Keratinocyte (primary cell): ENCODE data around the gene FOXK2. TPM values are rescaled to one million over a fixed set of nuclear protein-coding genes. Genes with fewer than 3 reads are reported as not detected.
"Not testable (repeated sequence)": the region's sequence is repeated elsewhere in the genome, so short reads cannot be mapped to it uniquely, and the experiment has no call there.

Experiments
- DNase-seq: peaks from one replicate; pipeline ENCODE4 v3.0.0-alpha.2; 2011; ENCODE audit warnings: low read depth, missing footprints, low spot score
- FAIRE-seq: peaks from 2 replicates; lab custom pipeline; 2011; peaks lifted over from hg19 to GRCh38; lab: Jason Lieb, UNC
- H2AFZ ChIP-seq: 2 replicates; pipeline ENCODE4 v1.6.0; 2012; ENCODE audit warnings: low read length, control low read depth, inconsistent platforms; ENCODE audit not compliant: control insufficient read depth
- H3K27ac ChIP-seq: 2 replicates; pipeline ENCODE4 v1.5.1; 2011; ENCODE audit warnings: low read length; ENCODE audit not compliant: control insufficient read depth, insufficient read depth
- H3K27me3 ChIP-seq: 3 replicates; pipeline ENCODE4 v1.6.0; 2011; ENCODE audit warnings: low read length; ENCODE audit not compliant: control insufficient read depth, insufficient read depth; ENCODE audit errors: extremely low read depth
- H3K36me3 ChIP-seq, 2 experiments: 2 replicates in 1 of 2; 3 replicates in 1 of 2; pipeline ENCODE4 v1.5.1; 2011; ENCODE audit warnings: low read length in 2 of 2, mild to moderate bottlenecking in 1 of 2; ENCODE audit not compliant: control insufficient read depth in 2 of 2, insufficient read depth in 2 of 2; ENCODE audit errors: extremely low read depth in 1 of 2
- H3K4me1 ChIP-seq: 3 replicates; pipeline ENCODE4 v1.5.1; 2011; ENCODE audit warnings: low read length; ENCODE audit not compliant: control insufficient read depth, insufficient read depth; ENCODE audit errors: extremely low read depth
- H3K4me2 ChIP-seq: 3 replicates; pipeline ENCODE4 v1.6.0; 2011; ENCODE audit warnings: low read depth, low read length; ENCODE audit not compliant: control insufficient read depth, insufficient read depth; ENCODE audit errors: extremely low read depth
- H3K4me3 ChIP-seq, 3 experiments: fragments of 200-600 bp in 1 of 3; sonication (generic) in 1 of 3; 2 replicates in 2 of 3; 3 replicates in 1 of 3; pipeline ENCODE4 v1.5.1; 2011 to 2016; ENCODE audit warnings: low read length in 3 of 3, mild to moderate bottlenecking in 3 of 3, control low read depth in 2 of 3, inconsistent platforms in 1 of 3, low read depth in 1 of 3, mixed read lengths in 1 of 3, mixed run types in 1 of 3, moderate library complexity in 1 of 3; ENCODE audit not compliant: control insufficient read depth in 2 of 3, insufficient read depth in 2 of 3; ENCODE audit errors: extremely low read depth in 1 of 3
- H3K79me2 ChIP-seq: 2 replicates; pipeline ENCODE4 v1.6.0; 2012; ENCODE audit warnings: low read length; ENCODE audit not compliant: control insufficient read depth, insufficient read depth
- H3K9ac ChIP-seq: 3 replicates; pipeline ENCODE4 v1.6.0; 2011; ENCODE audit warnings: low read length; ENCODE audit not compliant: control insufficient read depth, insufficient read depth; ENCODE audit errors: extremely low read depth
- H3K9me1 ChIP-seq: 3 replicates; pipeline ENCODE4 v1.6.0; 2011; ENCODE audit warnings: low read length; ENCODE audit not compliant: control insufficient read depth, insufficient read depth; ENCODE audit errors: extremely low read depth
- H3K9me3 ChIP-seq: 2 replicates; pipeline ENCODE4 v1.5.1; 2012; ENCODE audit warnings: low read depth, low read length; ENCODE audit not compliant: control insufficient read depth
- H4K20me1 ChIP-seq: 3 replicates; pipeline ENCODE4 v1.6.0; 2011; ENCODE audit warnings: low read length; ENCODE audit not compliant: control insufficient read depth, insufficient read depth; ENCODE audit errors: extremely low read depth
- EZH2 ChIP-seq: IDR thresholded peaks from one replicate; pipeline ENCODE4 v1.6.1; 2012; ENCODE audit warnings: inconsistent platforms, mild to moderate bottlenecking, low read length, moderate library complexity
- dilution Hi-C: fragments of 300-500 bp; cut with MboI; formaldehyde crosslinking; loops from one replicate; pipeline ENCODE4 v1.7.0; 2020; ENCODE audit warnings: low sequenced_read_pairs; ENCODE audit not compliant: extremely low pct_ligation_motif_present
- polyA plus RNA-seq, 5 experiments: library from polyadenylated mRNA; depleted of rRNA in 3 of 5; stranded (reverse) in 3 of 5; stranded (forward) in 1 of 5; unstranded in 1 of 5; fragments of >200 nt; gene quantifications; 1 replicate in 1 of 5; 2 replicates in 3 of 5; 3 replicates in 1 of 5; pipeline versions ENCODE4 v1.2.1 to v1.2.3, GENCODE V29; 2011 to 2012; ENCODE audit warnings: missing spikeins in 2 of 5, low read depth in 1 of 5, low replicate concordance in 1 of 5
- TF ChIP-seq, protein P1 (sequence below), 3 experiments: IDR thresholded peaks in 1 of 3; conservative IDR thresholded peaks in 1 of 3; optimal IDR thresholded peaks in 1 of 3; 2 replicates in 2 of 3; 3 replicates in 1 of 3; pipeline versions ENCODE3 to v1.5.1; 2011; ENCODE audit warnings: low read length in 3 of 3, mild to moderate bottlenecking in 3 of 3, moderate library complexity in 2 of 3, control low read depth in 1 of 3, inconsistent platforms in 1 of 3; ENCODE audit not compliant: insufficient read depth in 2 of 3; ENCODE audit errors: extremely low read depth in 1 of 3

The FOXK2 gene
- polyA plus RNA-seq, 1 donor (not counting 4 experiments of a cell fraction or from before 2014, with no cell fraction given), result 43.9 TPM

DNA sequence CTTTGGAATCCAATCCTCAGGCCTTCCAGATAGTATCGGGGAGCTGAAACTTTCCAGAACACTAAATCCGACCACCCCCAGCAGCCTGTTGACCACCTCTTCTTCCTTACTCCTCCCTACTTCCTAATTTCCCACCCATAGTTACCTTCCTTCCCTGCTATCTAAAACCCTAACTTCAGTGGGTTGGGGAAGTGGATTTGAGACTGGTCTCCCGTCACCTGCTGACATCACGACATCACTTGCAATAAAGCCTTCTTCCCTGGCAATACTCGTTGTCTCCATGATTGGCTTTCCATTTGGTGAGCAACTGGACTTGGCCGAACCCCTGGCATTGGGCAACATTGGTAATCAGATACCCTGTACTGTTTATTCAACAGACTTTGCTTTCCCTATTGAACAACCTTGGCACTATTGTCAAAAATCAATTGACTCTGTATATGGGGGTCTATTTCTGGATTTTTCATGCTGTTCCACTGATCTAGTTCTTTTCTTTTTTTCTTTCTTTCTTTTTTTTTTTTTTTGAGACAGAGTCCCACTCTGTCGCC is 11.8 kb upstream of the FOXK2 start:
- Histone ChIP-seq H3K79me2 (no peaks in the 10 kb centered on the region), H3K36me3 (no peaks in the 10 kb centered on the region), H3K4me2 (no peak overlapping the region), H3K9ac (no peak overlapping the region), H3K27me3 (no peaks in the 10 kb centered on the region), H3K4me3 (no peak overlapping the region), H3K9me3 (no peaks in the 10 kb centered on the region), H3K9me1 (no peaks in the 10 kb centered on the region), H3K27ac (no peak overlapping the region), H3K4me1 (no peaks in the 10 kb centered on the region), H4K20me1 (no peaks in the 10 kb centered on the region), H2AFZ (no peak overlapping the region)
- DNase-seq, result no peak
- no peak for TF ChIP-seq EZH2
- TF ChIP-seq, protein P1, sequence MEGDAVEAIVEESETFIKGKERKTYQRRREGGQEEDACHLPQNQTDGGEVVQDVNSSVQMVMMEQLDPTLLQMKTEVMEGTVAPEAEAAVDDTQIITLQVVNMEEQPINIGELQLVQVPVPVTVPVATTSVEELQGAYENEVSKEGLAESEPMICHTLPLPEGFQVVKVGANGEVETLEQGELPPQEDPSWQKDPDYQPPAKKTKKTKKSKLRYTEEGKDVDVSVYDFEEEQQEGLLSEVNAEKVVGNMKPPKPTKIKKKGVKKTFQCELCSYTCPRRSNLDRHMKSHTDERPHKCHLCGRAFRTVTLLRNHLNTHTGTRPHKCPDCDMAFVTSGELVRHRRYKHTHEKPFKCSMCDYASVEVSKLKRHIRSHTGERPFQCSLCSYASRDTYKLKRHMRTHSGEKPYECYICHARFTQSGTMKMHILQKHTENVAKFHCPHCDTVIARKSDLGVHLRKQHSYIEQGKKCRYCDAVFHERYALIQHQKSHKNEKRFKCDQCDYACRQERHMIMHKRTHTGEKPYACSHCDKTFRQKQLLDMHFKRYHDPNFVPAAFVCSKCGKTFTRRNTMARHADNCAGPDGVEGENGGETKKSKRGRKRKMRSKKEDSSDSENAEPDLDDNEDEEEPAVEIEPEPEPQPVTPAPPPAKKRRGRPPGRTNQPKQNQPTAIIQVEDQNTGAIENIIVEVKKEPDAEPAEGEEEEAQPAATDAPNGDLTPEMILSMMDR (optimal IDR thresholded peaks at IDR 0.05 in 1 of 3, IDR thresholded peaks at IDR 0.05 in 1 of 3, conservative IDR thresholded peaks at IDR 0.05 in 1 of 3; ENCODE audit: extremely low read depth in 1 of 3, insufficient read depth in 2 of 3, low read length in 3 of 3), result no peak
- FAIRE-seq, result no peak
- dilution Hi-C loops, result no loop called here

DNA sequence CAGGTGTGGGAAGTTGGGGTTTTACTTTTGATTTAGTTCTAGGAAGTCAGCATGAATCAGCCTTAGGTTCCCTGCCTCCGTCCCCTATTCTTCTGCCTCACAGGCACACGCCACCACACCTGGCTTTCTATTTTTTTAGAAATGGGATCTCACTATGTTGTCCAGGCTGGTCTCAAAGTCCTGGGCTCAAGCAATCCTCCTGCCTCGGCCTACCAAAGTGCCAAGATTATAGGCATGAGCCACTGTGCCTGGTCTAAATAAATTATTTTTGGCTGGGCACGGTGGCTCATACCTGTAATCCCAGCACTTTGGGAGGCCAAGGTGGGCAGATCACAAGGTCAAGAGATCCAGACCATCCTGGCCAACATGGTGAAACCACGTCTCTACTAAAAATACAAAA is 7.9 kb upstream of the FOXK2 start:
- H3K27me3 ChIP-seq, H3K9ac ChIP-seq, FAIRE-seq, dilution Hi-C loops, H4K20me1 ChIP-seq, H3K79me2 ChIP-seq, H3K4me1 ChIP-seq, H3K9me1 ChIP-seq, H3K36me3 ChIP-seq, H3K27ac ChIP-seq, DNase-seq, H3K4me2 ChIP-seq, H2AFZ ChIP-seq, H3K4me3 ChIP-seq, H3K9me3 ChIP-seq: not testable (repeated sequence)

DNA sequence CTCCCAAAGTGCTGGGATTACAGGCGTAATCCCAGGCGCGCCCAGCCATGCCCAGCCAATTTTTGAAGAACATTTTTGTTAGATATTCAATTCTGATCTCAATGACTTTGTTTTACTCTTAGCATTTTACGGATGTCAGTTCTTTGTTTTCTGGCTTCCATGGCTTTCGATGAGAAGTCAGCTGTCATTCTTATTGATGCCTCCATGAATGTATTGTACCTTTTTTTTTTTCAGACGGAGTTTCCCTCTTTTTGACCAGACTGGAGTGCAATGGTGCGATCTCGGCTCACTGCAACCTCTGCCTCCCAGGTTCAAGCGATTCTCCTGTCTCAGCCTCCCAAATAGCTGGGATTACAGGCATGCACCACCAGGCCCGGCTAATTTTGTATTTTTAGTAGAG is 5.7 kb upstream of the FOXK2 start:
- H3K4me2 ChIP-seq, H3K27ac ChIP-seq, H3K9me3 ChIP-seq, H3K4me1 ChIP-seq, H4K20me1 ChIP-seq, H3K27me3 ChIP-seq, FAIRE-seq, H2AFZ ChIP-seq, H3K36me3 ChIP-seq, H3K79me2 ChIP-seq, H3K4me3 ChIP-seq, dilution Hi-C loops, DNase-seq, H3K9ac ChIP-seq, H3K9me1 ChIP-seq: not testable (repeated sequence)
